ENCODE data around the gene RFC5. TPM values are rescaled to one million over a fixed set of nuclear protein-coding genes. Genes with fewer than 3 reads are reported as not detected.

Gene RFC5
- polyA plus RNA-seq, 3 donors: 6.6 to 8.0 (median 7.5) TPM

DNA sequence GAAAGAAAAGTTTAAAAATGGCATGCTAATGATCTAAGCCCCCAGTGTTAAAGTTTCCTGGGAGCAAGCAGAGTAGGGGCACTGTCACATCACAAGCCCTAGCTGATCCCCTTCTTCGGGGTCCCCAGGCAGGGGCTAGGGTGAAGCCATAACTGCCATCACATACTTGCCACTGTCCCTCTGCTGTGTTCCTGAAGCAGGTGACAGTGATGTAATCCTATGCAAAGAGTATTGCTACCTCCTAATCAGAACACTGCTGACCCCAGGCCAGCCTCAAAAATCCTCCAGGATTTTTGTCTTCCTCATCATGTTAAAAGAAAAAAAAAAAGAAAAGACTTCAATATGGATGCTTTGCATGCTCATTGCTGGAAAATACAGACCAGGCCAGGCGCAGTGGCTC is 1.2 kb upstream of the RFC5 start:
- 100% methylated on average over 1 of the region's 2 CpGs for WGBS (ENCODE audit: insufficient coverage)
- Histone ChIP-seq H3K9ac (ENCODE audit: insufficient read depth, low read length, poor library complexity, severe bottlenecking) (no peak overlapping the region), H4K20me1 (ENCODE audit: insufficient read depth, low read length) (no peaks in the 10 kb centered on the region), H3K9me3 (replicated peaks in 1 of 2; ENCODE audit: control insufficient read depth in 1 of 2, insufficient read depth in 1 of 2, low read length in 2 of 2) (no peaks in the 10 kb centered on the region), H3K27me3 (ENCODE audit: control insufficient read depth in 2 of 2, insufficient read depth in 2 of 2, low read length in 2 of 2) (no peaks in the 10 kb centered on the region), H3K27ac (ENCODE audit: low read depth in 1 of 2, low read length in 2 of 2) (no peak overlapping the region), H3K79me2 (ENCODE audit: insufficient read depth, low read length) (peaks cover 14% of the 10 kb centered on the region), H2AFZ (ENCODE audit: insufficient read depth, low read depth, low read length, poor library complexity, severe bottlenecking) (no peak overlapping the region), H3K4me1 (ENCODE audit: control insufficient read depth in 1 of 2, insufficient read depth in 2 of 2, low read length in 2 of 2) (peaks cover 13% of the 10 kb centered on the region in 2 donors), H3K4me3 (replicated peaks in 1 of 3; ENCODE audit: low read depth in 2 of 3, low read length in 3 of 3) (no peak overlapping the region), H3K4me2 (replicated peaks; ENCODE audit: extremely low read depth, low read length, poor library complexity, severe bottlenecking) (no peak overlapping the region), H3K36me3 (replicated peaks in 1 of 2; ENCODE audit: control insufficient read depth in 1 of 2, insufficient read depth in 2 of 2, low read length in 2 of 2) (peaks cover 7 to 8% of the 10 kb centered on the region in 2 donors)
- intact Hi-C loops (cut with micrococcal nuclease): loop anchor here (5.0 kb wide), 1 partner anchor 47 kb away; the partner anchor contains the start of gene WSB2 (in 2 of the 2)
- peaks cover 10 to 11% of the 10 kb centered on the region in 2 donors for H3K36me3 Mint-ChIP-seq
- H3K27me3 Mint-ChIP-seq (ENCODE audit: low read depth in 3 of 3): peaks cover 1 to 11% (median 11%) of the 10 kb centered on the region in 3 donors
- no peak for DNase-seq
- H3K9me3 Mint-ChIP-seq: peaks cover 0 to 7% (median 2%) of the 10 kb centered on the region in 7 donors
- no peak overlapping the region for H3K4me3 Mint-ChIP-seq
- peaks cover 13% of the 10 kb centered on the region for H3K4me1 Mint-ChIP-seq
- TF ChIP-seq, protein P1, sequence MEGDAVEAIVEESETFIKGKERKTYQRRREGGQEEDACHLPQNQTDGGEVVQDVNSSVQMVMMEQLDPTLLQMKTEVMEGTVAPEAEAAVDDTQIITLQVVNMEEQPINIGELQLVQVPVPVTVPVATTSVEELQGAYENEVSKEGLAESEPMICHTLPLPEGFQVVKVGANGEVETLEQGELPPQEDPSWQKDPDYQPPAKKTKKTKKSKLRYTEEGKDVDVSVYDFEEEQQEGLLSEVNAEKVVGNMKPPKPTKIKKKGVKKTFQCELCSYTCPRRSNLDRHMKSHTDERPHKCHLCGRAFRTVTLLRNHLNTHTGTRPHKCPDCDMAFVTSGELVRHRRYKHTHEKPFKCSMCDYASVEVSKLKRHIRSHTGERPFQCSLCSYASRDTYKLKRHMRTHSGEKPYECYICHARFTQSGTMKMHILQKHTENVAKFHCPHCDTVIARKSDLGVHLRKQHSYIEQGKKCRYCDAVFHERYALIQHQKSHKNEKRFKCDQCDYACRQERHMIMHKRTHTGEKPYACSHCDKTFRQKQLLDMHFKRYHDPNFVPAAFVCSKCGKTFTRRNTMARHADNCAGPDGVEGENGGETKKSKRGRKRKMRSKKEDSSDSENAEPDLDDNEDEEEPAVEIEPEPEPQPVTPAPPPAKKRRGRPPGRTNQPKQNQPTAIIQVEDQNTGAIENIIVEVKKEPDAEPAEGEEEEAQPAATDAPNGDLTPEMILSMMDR (IDR thresholded peaks at IDR 0.05): no peak
- H3K27ac Mint-ChIP-seq: no peak overlapping the region

DNA sequence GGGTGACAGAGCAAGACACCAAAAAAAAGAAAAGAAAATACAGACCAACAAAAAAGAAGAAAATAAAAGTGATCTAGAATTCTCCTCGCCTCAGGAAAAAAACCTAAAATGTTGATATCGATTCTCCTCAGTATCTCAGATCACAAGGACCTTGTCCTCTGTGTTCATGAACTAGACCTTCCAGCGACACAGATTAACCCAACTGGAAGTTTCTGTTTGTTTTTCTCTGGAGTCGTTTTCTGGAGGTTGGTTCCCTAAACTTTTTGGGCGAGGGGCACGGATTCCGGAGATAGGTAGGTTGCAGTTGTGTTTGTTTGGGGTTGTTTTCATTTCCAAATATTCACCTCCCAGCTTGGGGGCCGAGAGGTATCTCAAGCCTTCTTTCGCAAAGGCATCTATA is 559 bp upstream of the RFC5 start:
- H3K36me3 Mint-ChIP-seq: peaks cover 10 to 17% of the 10 kb centered on the region in 2 donors
- peak overlapping the region in 1 of 3 experiments; percentile 89 for H3K4me3 ChIP-seq (replicated peaks in 1 of 3; ENCODE audit: low read depth in 2 of 3, low read length in 3 of 3)
- H3K4me1 Mint-ChIP-seq: peaks cover 13% of the 10 kb centered on the region
- H3K79me2 ChIP-seq (ENCODE audit: insufficient read depth, low read length): peaks cover 14% of the 10 kb centered on the region
- H3K36me3 ChIP-seq (replicated peaks in 1 of 2; ENCODE audit: control insufficient read depth in 1 of 2, insufficient read depth in 2 of 2, low read length in 2 of 2): peaks cover 11 to 14% of the 10 kb centered on the region in 2 donors
- WGBS (ENCODE audit: insufficient coverage): no CpG with 5 or more reads among the region's 9 CpGs
- no peaks in the 10 kb centered on the region for H3K9me3 ChIP-seq (replicated peaks in 1 of 2; ENCODE audit: control insufficient read depth in 1 of 2, insufficient read depth in 1 of 2, low read length in 2 of 2)
- H3K4me3 Mint-ChIP-seq: peak overlapping the region; percentile 86 to 94
- H3K9ac ChIP-seq (ENCODE audit: insufficient read depth, low read length, poor library complexity, severe bottlenecking): no peak overlapping the region
- peak overlapping the region; percentile 94 for H2AFZ ChIP-seq (ENCODE audit: insufficient read depth, low read depth, low read length, poor library complexity, severe bottlenecking)
- intact Hi-C loops (cut with micrococcal nuclease): loop anchor here (5.0 kb wide), 1 partner anchor 46 kb away; the partner anchor contains the start of gene WSB2 (in 2 of the 2)
- peak overlapping the region in 2 of 7 donors; percentile 50 to 66 for H3K27ac Mint-ChIP-seq
- no peak for DNase-seq
- peaks cover 0 to 7% (median 2%) of the 10 kb centered on the region in 7 donors for H3K9me3 Mint-ChIP-seq
- no peaks in the 10 kb centered on the region for H4K20me1 ChIP-seq (ENCODE audit: insufficient read depth, low read length)
- peaks cover 13% of the 10 kb centered on the region in 2 donors for H3K4me1 ChIP-seq (ENCODE audit: control insufficient read depth in 1 of 2, insufficient read depth in 2 of 2, low read length in 2 of 2)
- H3K27me3 ChIP-seq (ENCODE audit: control insufficient read depth in 2 of 2, insufficient read depth in 2 of 2, low read length in 2 of 2): no peaks in the 10 kb centered on the region
- TF ChIP-seq, protein P1 (IDR thresholded peaks at IDR 0.05): no peak
- peaks cover 1 to 11% (median 11%) of the 10 kb centered on the region in 3 donors for H3K27me3 Mint-ChIP-seq (ENCODE audit: low read depth in 3 of 3)
- H3K4me2 ChIP-seq (replicated peaks; ENCODE audit: extremely low read depth, low read length, poor library complexity, severe bottlenecking): peak overlapping the region; percentile 89
- no peak overlapping the region for H3K27ac ChIP-seq (ENCODE audit: low read depth in 1 of 2, low read length in 2 of 2)

Data from CD14-positive monocyte (primary cell).